ENCODE results near the gene MAB21L1. TPM values are rescaled to one million over a fixed set of nuclear protein-coding genes. Genes with fewer than 3 reads are reported as not detected.

MAB21L1 gene
- not detected in 2 replicates for total RNA-seq

DNA sequence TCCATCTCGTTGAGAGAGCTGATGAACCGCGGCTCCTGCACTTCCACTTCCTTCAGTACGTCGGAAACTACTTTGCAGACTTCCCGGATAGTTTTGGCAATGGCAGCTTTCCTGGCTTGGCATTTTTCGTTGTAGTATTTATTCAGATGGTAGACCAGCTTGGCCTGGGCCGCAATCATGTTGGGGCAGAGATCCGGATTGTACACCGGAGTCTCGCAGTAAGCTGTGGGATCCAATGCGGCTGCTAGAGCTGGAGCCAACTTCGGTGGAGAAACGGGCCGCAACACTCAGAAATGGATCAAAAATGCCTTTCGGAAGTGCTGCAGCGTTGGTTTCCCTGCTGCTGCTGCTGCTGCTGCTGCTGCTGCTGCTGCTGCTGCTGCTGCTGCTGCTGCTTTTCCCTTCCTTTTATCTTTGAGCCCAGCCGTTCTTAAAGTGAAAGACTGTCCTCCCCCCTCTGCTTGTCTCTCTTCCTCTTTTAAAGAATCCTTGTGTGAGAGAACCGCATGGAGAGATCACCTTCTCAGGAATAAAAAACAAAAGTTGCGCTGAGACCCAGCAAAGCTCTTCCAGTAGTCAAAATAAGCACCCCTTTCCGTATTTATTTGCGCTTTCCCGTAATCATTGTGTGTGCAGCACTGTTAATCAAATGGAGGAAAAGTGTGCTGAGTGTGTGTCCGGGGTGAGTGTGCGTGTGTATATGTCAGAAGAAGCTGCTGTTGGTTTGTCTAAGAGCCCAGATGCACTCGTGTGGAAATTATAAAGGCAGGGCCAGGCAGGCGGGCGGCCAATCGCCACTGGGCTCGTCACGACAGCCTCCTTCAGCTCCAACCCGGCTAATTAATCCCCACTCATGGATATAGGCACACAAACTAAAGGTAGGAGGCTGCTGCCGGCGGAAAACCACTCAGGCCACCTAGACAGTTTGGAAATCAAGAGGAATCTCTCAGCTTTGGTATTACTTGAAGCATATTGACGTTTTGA lies at the start of gene MAB21L1:
Gene MAB21L1 (minus strand): TSS at position 730 of the 984 bp plus-strand sequence. CDS start 551 bp downstream, at position 179.

Measured in epithelial cell of umbilical artery (primary cell).